Neuron (in vitro differentiated cells): ENCODE measurements around the gene DNMT3A.

ENCODE experiments used
- H2AFZ ChIP-seq: one replicate; pipeline ENCODE4 v1.6.1; 2013; ENCODE audit warnings: low read depth, mild to moderate bottlenecking, inconsistent platforms, low read length, moderate library complexity
- H3K27me3 ChIP-seq: one replicate; pipeline ENCODE4 v1.6.1; 2013; ENCODE audit warnings: low read length; ENCODE audit not compliant: insufficient read depth
- H3K36me3 ChIP-seq: one replicate; pipeline ENCODE4 v1.6.1; 2013; ENCODE audit warnings: low read length; ENCODE audit not compliant: insufficient read depth
- H3K4me1 ChIP-seq: one replicate; pipeline ENCODE4 v1.6.1; 2013; ENCODE audit warnings: low read length; ENCODE audit not compliant: insufficient read depth
- H3K4me3 ChIP-seq: 2 replicates; pipeline ENCODE4 v1.5.1; 2013; ENCODE audit warnings: mild to moderate bottlenecking, low read length, moderate library complexity
- H3K9me3 ChIP-seq: one replicate; pipeline ENCODE4 v1.6.1; 2013; ENCODE audit warnings: low read length

DNMT3A gene

DNA sequence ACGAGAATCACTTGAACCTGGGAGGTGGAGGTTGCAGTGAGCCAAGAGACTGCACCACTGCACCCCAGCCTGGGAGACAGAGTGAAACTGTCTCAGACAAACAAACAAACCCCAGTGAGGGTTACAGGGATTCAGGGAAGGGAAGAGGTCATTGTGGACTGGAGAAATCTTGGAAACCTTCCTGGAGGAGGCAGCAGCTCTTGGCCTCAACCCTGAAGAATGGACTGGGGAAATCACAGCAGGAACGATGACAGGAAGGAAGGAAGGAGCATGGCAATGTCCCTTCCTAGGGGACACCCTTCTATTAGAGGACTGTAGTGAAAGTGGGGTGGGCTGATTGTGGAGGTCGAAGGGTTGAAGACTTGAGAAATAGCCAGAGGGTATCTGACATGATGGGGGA lies 72.5 kb downstream of the DNMT3A start:
- H3K4me1 ChIP-seq: no peaks in the 10 kb centered on the region
- no peaks in the 10 kb centered on the region for H3K36me3 ChIP-seq
- H2AFZ ChIP-seq: no peak overlapping the region
- no peak overlapping the region for H3K4me3 ChIP-seq
- no peaks in the 10 kb centered on the region for H3K27me3 ChIP-seq
- no peaks in the 10 kb centered on the region for H3K9me3 ChIP-seq

DNA sequence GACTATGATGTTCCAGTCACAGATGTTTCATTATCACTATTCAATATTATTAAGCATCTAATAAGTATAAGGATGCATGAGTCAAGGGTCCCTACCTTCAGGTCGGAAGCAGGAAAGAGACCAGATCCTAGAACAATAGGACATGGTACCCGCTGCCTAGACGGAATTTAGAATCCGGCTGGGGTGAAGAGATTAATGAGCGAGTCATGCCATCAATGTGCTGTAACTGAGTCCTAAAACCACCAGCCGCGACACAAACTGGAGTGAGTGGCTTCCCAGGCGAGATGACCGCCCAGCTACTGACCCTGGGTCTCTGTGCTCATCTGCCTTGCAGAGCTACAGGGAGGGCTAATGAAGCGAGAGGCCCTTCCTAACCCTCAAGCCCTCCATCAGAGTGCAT lies 73.6 kb downstream of the DNMT3A start:
- no peaks in the 10 kb centered on the region for H3K9me3 ChIP-seq
- H3K4me1 ChIP-seq: peaks cover 2% of the 10 kb centered on the region
- no peak overlapping the region for H3K4me3 ChIP-seq
- no peak overlapping the region for H2AFZ ChIP-seq
- no peaks in the 10 kb centered on the region for H3K27me3 ChIP-seq
- H3K36me3 ChIP-seq: no peaks in the 10 kb centered on the region

DNA sequence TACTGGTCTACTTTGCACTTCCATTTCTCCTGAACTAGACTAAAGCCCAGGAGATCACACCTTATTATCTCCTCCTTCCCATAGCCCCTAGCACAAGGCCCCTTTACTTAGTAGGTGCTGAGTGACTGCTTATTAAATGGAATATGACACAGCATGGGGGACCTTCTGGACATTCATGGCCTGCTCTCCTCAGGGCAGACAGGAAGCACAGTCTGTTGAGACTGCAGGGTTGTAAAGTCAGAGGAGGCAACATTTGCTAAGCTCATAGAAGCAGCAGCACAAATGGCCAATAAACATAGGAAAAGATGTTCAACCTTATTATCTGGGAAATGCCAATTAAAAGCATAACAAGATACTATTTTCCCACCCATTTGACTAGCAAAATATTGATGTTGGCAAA lies 75.3 kb downstream of the DNMT3A start:
- Histone ChIP-seq H2AFZ (no peak overlapping the region), H3K4me1 (peaks cover 2% of the 10 kb centered on the region), H3K36me3 (no peaks in the 10 kb centered on the region), H3K27me3 (no peaks in the 10 kb centered on the region), H3K9me3 (no peaks in the 10 kb centered on the region), H3K4me3 (no peak overlapping the region)

DNA sequence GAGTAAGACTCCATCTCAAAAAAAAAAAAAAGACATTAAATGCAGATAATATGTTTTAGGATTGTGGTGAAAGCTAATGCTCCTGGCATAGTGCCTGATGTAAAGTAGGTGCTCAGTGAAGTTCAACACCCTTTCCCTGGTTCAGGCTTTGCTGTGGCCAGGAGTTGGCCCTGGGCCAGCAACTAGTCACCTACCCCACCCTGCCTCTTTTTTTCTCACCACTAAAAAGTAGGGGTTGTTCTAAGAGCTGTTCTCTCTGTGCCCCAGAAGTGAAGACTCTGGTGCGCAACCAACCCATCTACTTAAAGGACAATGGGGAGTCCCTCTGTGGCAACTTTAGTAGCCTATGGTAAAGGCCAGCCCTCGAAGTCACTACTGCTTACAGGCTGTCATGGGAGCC lies 75.9 kb downstream of the DNMT3A start:
- Histone ChIP-seq H2AFZ (no peak overlapping the region), H3K4me3 (no peak overlapping the region), H3K27me3 (no peaks in the 10 kb centered on the region), H3K9me3 (no peaks in the 10 kb centered on the region), H3K4me1 (peaks cover 2% of the 10 kb centered on the region), H3K36me3 (no peaks in the 10 kb centered on the region)

DNA sequence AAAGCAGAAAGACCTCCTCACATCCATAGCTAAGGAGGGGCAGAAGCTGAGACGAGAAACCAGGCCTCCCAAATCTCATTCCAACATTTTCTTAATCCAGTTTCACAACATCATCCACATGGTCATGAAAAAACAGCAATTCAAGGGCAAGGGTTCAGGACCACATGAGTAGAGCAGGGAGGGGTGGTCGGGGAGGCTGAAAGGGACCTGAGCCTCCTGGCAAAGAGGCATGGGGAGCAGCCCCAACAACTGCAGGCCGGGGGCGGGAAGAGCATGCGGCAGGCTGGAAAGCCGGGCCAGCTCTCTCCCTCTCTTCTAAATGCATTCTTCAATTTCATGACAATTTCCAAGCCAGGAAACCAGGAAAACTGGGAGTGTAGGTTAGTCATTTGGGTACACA lies 76.7 kb downstream of the DNMT3A start:
- no peak overlapping the region for H3K4me3 ChIP-seq

DNA sequence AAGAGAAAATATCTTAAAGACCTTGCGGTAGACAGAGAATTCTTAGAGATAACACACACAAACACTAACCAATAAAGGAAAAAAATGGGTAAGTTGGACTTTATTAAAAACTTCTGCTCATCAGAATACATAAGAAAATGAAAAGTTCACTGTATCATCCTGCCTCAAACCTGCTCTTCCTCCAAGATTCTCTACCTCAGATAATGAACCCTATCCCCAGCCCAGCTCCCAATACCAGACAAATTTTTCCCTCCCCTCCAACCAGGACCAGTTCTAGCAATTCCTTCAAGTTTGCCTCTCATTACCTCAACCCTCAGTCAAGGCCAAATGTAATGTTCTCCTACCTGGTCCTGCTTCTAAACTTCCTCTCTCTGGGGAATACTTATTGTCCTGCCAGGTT lies 79.4 kb downstream of the DNMT3A start:
- Histone ChIP-seq H3K36me3 (no peaks in the 10 kb centered on the region), H3K4me3 (no peak overlapping the region), H3K4me1 (peaks cover 35% of the 10 kb centered on the region), H3K9me3 (no peaks in the 10 kb centered on the region), H2AFZ (no peak overlapping the region), H3K27me3 (no peaks in the 10 kb centered on the region)

More for the DNA sequence above, 76.7 kb downstream of the DNMT3A start:
- Histone ChIP-seq H2AFZ (no peak overlapping the region), H3K4me1 (peaks cover 7% of the 10 kb centered on the region), H3K27me3 (no peaks in the 10 kb centered on the region), H3K9me3 (no peaks in the 10 kb centered on the region), H3K36me3 (no peaks in the 10 kb centered on the region)

DNA sequence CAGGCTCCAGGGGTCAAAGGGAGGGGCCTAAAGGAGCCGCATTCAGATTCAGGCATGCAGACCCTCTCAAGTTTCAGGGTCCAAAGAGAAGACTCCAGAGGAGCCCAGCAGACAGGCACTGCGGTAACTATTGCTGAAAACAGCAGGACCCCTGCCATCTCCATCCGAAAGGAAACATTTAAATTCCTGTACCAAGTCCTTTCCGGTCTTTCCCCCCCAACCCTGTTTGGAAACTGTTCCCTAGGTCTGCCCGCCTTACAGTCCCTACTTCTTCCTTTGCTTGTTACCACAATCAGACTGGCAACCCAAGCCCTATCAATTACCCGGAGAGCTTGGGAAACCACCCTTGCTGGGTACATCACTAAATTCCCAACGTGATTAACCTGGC lies 82.0 kb downstream of the DNMT3A start:
- no peak overlapping the region for H3K4me3 ChIP-seq
- H3K27me3 ChIP-seq: no peaks in the 10 kb centered on the region
- peaks cover 49% of the 10 kb centered on the region for H3K4me1 ChIP-seq
- no peaks in the 10 kb centered on the region for H3K36me3 ChIP-seq
- no peaks in the 10 kb centered on the region for H3K9me3 ChIP-seq
- no peak overlapping the region for H2AFZ ChIP-seq

DNA sequence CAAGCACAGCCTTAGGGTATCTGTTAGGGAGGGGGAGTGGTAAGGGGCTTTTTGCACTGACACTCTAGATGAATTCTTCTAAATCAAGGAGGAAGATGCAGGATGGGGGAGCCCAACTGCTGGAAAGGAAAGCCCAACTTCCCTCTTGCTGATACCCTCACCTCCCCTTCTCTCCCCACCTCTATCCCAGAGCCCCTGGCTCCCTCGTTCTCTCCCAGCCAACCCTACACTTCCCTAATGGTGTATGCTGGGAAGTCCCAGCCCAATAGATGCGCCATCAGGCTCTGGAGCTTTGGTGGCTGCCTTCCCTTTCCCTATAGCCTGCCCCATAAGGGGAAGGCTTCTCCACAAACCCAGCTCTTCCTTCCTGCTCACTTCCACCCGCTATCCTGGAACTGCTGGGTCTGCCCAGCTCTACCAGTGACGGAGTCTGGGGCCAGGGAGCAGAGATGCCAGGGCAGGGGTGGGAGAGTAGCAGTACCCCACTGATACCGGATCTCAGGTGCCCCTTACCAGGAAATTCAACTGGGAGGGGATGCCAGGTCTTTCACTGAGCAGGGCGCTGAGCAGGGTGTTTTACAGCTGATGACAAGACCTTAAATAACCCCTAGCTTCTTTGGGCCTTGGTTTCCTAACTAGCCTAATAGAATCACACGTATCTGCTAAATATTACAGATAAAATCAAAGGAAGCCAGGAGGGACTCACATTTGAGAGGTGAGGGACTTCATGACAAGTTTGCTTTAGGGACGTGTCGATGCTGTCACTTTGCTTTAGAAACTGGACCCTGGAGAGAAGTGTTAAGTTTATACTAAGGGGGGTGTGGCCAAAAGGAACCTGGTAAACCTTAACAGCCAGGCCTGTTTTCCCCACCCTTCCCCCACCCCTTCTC lies 82.6 kb downstream of the DNMT3A start:
- no peaks in the 10 kb centered on the region for H3K9me3 ChIP-seq
- H2AFZ ChIP-seq: no peak overlapping the region
- no peak overlapping the region for H3K4me3 ChIP-seq
- no peaks in the 10 kb centered on the region for H3K36me3 ChIP-seq
- peaks cover 49% of the 10 kb centered on the region for H3K4me1 ChIP-seq
- H3K27me3 ChIP-seq: no peaks in the 10 kb centered on the region

DNA sequence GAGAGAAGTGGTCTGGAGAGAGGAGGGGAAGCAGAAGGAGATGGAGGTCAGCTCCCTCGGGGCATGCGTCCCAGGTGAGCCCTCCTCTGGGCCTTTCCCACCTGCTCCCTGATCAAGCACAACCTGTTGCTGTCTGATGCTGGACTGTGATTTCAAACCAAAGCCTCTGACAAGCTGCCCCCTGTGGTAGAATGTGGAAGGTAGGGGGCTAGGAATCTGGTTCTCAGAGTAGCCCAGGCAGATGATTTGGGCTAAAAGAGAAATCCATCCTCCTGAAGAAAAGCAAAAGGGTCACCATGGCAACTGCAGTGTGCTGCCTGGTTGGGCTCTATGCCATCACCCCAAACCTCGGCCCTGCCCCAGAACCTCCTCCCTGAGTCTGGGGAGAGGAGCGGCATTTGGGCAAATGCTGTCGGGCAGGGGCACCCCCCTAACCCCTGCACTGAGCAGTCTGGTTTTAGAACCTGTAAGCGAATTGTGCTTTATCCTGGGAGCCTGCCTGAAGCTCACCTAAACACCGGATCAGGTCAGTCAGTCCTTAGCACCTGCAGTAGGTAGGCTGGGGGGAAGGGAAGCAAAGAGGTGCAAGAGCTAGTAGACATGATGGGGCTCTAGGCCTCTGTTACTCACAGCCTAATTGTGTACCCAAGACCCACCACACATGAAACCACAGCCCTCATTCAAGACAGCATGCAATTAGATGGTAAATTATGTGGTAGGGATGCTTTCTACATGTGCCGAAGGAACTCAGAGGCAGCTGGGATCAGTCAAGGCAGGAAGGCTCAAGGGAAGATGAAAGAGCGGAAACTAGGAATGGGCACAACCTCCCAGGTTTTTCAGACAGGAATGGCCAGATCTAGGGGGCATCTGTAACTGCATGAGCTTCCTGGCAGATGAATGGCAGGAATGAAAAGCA lies 83.5 kb downstream of the DNMT3A start:
- H3K4me3 ChIP-seq: no peak overlapping the region
- H3K36me3 ChIP-seq: no peaks in the 10 kb centered on the region
- no peaks in the 10 kb centered on the region for H3K9me3 ChIP-seq
- no peak overlapping the region for H2AFZ ChIP-seq
- peaks cover 50% of the 10 kb centered on the region for H3K4me1 ChIP-seq
- H3K27me3 ChIP-seq: no peaks in the 10 kb centered on the region

DNA sequence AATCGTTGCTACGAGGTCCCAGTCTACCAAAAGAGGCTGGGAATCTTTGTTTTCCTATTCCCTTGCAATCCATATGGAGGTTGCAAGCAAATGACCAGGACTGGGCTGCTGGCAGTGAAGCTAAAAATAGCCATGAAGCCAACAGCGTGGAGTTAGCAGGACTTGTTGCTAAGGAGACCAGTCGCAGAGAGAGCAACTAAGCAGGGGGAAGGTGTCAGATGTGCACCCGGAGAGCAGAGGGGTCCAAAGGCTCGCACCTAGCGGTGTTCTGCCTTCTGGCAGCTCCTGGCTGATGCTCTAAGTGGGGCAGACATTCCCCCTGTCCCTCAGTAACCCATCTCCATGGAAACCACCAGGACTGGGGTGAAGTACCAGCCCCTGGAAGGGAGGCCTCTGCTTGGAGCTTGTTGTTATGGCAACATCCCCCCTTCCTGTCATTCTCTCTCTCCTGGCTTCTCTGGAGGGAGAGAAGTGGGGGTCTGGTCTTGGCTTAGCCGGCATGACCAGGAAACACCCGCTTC lies 84.6 kb downstream of the DNMT3A start:
- Histone ChIP-seq H3K9me3 (no peaks in the 10 kb centered on the region), H3K4me3 (peak overlapping the region; percentile 2), H3K36me3 (no peaks in the 10 kb centered on the region), H3K4me1 (peaks cover 55% of the 10 kb centered on the region), H2AFZ (no peak overlapping the region), H3K27me3 (no peaks in the 10 kb centered on the region)

DNA sequence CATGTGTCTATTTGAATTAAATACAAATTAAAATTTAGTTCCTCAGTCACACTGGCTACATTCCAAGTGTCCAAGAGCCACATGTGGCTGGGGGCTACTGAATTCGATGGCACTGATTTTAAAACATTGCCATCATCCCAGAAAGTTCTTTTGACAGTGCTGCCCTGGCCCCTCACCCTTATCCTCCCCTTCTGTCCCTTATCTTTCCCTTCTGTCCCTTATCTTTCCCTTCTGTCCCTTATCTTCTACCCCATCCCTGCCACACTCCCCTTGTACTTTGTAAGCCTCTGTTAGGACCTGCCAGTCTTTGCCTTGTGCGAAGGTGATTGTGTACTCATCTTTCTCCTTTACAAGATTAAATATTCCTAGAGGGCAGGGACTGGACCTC lies 85.2 kb downstream of the DNMT3A start:
- no peaks in the 10 kb centered on the region for H3K27me3 ChIP-seq
- H3K4me1 ChIP-seq: peaks cover 57% of the 10 kb centered on the region
- no peak overlapping the region for H3K4me3 ChIP-seq

DNA sequence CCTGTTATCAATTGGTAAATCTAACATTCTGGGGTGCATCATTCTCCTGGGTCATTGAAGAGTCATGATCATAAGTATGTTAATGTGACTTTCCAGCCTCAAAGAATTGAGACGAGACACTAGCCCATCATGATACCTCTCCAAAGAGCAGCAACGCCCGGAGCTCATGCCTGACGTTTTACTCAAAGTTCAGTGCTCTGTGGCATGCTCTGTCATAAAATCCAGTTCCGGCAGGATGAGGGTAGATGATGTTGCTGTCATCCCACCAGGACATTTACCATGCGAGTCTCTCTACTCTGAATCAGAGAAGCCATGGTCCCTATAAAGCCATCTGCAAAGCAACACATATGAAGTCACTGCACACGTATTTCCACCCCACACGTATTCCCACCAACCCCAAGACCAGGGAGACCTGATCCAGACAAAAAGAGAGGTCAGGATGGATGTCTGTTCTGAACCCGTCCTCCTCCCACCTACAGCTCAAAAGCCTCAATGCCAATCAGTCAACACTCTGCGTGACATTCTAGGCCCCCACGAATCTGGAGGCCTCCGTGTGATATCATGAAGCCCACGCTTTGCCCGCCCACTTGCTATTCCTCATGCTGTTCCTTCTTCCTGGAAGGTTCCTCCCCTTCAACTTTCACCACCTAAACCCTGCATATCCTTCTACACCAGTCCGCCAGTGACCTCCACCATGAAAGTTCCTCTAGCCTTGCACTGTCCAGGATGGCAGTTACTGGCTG lies 85.8 kb downstream of the DNMT3A start:
- Histone ChIP-seq H3K9me3 (no peaks in the 10 kb centered on the region), H3K36me3 (no peaks in the 10 kb centered on the region), H3K4me1 (peaks cover 57% of the 10 kb centered on the region), H3K4me3 (no peak overlapping the region), H3K27me3 (no peaks in the 10 kb centered on the region), H2AFZ (no peak overlapping the region)

More for the DNA sequence above, 85.2 kb downstream of the DNMT3A start:
- H3K9me3 ChIP-seq: no peaks in the 10 kb centered on the region
- H3K36me3 ChIP-seq: no peaks in the 10 kb centered on the region
- H2AFZ ChIP-seq: no peak overlapping the region
